Breast epithelium (tissue), 3 donors: ENCODE measurements around the gene RIMS1.

Experiments used
- POLR2A ChIP-seq: fragments of 450-650 bp; IDR thresholded peaks from one replicate; pipeline ENCODE4 v1.6.1; 2016; ENCODE audit warnings: antibody characterized with exemption, mild to moderate bottlenecking, moderate library complexity
- TF ChIP-seq, protein P1 (sequence below), 3 donors: fragments of 450-650 bp; IDR thresholded peaks; one replicate each; pipeline ENCODE4 v1.5.1; 2016 to 2017; ENCODE audit warnings: antibody characterized with exemption in 3 of 3, mild to moderate bottlenecking in 3 of 3, moderate library complexity in 3 of 3

- TF ChIP-seq, protein P1, sequence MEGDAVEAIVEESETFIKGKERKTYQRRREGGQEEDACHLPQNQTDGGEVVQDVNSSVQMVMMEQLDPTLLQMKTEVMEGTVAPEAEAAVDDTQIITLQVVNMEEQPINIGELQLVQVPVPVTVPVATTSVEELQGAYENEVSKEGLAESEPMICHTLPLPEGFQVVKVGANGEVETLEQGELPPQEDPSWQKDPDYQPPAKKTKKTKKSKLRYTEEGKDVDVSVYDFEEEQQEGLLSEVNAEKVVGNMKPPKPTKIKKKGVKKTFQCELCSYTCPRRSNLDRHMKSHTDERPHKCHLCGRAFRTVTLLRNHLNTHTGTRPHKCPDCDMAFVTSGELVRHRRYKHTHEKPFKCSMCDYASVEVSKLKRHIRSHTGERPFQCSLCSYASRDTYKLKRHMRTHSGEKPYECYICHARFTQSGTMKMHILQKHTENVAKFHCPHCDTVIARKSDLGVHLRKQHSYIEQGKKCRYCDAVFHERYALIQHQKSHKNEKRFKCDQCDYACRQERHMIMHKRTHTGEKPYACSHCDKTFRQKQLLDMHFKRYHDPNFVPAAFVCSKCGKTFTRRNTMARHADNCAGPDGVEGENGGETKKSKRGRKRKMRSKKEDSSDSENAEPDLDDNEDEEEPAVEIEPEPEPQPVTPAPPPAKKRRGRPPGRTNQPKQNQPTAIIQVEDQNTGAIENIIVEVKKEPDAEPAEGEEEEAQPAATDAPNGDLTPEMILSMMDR (IDR thresholded peaks at IDR 0.05): no peak
- no peak for TF ChIP-seq POLR2A
Measured at GRCh38 chr6:72078096-72078495, 191.7 kb downstream of the RIMS1 start.
